Stimulated activated CD8-positive, alpha-beta memory T cell treated with anti-CD3 and anti-CD28 coated beads, Interleukin-4, amount 100 ng/mL, for 1 hour (primary cell): ENCODE measurements around the gene ERICH4.
"Not testable (repeated sequence)": the region's sequence is repeated elsewhere in the genome, so short reads cannot be mapped to it uniquely, and the experiment has no call there.

Source experiments
- DNase-seq, 2 donors: peaks; one replicate each; pipeline ENCODE4 v3.0.0-alpha.2; 2020; ENCODE audit warnings: low read depth in 2 of 2, low spot score in 1 of 2

ERICH4 gene

DNA sequence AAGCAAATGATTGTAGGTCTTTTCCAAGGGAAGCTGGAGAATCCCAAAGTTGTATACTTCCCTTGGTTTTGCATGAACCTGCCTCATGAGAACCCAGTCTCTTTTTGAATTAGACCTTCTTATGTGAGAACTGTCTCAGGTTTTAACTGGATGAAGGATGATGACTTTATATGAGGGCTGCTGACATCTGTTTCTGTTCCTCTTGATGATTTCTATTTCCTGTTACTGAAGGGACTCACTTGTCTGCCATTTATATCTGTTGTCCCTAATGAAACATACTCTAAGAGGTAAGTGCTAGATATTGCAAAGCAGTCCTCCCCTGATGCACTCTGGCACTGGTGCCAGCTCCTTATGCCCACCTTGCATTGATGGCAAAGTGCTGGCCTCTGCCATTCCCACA is 33.6 kb downstream of the ERICH4 start:
- no peak for DNase-seq

DNA sequence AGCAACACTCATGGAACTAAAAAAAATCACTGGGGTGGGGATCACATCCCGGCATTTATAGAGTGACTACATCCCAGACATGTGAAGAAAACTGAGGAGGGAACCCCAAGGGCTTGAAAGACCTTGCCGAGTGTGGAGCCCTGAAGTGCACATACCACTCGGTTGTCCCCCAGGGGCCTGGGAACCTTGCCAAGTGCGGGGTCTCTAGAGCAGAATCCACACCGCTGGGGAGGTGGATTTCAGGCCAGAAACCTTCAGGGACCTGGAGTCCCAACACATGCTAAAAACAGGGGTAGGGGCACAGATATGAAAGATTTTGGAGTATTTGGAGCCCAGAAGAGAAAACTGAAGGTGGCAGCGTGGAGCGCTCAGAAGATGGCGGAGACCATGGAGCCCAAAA is 35.2 kb downstream of the ERICH4 start:
- no peak for DNase-seq

DNA sequence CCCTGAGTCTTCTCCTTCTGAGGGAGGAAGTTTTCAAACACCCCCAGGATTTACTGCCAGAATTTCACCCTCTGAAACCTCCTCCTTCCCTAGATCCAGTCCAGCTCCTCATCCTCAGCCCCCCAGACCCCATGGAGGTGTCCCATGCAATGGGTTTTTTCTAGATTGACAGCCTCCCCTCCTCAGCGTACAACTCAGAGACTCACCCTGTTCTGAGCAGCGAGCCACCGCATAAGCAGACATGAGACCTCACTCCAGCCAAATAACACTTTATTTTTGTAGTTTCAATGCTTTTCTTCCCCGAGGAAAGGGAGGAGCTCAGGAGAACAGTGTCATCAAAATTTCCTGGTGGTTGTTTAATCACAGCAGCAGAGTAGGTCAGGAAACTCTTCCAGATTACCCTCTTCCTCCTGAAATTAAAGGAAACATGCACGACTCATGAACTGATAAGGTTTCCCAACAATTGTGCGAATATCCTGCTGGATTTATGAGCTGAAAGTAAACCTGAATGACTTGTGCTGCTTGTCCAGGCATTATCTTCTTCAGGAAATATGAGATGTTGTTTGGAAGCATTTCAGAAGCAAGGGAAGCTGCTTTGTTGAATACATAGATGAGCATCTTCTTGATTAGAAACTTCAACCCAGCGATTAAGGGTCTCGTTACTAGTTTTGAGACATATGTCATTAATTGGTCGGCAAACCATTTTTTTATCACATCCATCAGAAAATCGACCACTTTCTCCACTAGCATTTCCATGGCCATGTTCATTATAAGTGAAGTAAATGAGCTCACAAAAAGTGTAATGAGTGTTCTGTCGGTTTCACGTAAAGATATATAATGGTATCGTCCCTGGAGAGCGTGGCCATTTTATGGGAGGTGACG is 36.2 kb downstream of the ERICH4 start:
- DNase-seq, result no peak

DNA sequence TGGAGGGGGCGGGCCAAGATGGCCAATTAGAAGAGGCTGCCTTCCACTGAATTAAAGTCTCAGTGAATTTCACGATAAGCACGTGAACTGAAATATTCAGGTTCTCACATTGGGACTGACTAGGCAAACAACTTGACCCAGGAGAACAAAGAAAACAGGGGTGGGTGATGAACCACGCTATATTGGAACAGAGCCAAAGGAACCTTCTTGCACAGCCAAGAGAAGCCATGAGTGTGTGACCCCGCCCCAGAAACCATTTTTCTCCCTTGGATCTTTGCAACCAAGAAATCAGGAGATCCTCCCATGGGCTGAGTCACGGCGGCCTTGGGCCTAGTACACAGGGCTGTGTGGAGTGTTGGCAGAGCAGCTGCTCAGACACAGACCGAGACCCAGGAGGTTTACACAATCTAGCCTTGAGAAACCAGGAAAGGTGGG is 36.8 kb downstream of the ERICH4 start:
- no peak for DNase-seq

DNA sequence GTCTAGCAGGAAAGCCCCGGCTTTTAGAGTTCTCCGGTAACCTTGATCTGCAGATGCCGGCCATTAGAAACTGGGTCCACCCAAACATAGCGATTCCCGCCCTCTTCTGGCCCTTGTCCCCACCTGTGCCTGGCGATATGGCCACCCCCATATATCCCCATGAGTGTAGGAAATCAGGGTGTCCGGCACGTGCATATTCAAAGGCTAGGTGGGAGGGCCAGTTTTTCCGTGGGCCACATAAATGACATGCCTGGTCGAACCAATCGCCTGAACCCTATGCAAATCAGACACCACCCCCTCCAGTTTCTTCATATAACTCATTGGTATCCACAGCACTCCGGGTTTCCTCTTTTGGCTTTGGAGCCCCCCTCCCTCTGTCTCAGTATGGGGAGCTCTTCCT is 37.4 kb downstream of the ERICH4 start:
- no peak for DNase-seq

DNA sequence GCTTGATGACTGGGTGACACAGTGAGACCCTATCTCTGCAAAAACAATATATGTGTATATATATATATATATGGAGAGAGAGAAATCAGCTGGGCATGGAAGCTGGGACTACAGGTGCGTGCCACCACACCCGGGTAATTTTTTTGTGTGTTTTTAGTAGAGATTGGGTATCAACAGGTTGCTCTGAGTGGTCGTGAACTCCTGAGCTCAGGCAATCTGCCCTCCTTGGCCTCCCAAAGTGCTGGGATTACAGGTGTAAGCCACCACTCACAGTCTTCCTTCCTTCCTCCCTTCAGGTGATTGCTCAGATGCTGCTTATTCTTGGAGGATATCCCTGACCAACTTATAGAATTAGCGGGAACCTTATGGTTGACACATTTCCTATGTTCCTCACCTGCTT is 41.9 kb downstream of the ERICH4 start:
- DNase-seq, result no peak

DNA sequence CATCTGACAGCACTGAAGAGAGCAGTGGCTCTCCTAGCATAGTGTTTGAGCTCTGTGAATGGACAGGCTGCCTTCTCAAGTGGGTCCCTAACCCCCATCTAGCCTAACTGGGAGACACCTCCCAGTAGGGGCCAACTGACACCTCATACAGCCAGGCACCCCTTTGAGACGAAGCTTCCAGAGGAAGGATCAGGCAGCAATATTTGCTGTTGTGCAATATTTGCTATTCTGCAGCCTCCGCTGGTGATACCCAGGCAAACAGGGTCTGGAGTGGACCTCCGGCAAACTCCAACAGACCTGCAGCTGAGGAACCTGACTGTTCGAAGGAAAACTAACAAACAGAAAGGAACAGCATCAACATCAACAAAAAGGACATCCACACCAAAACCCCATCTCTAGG is 44.0 kb downstream of the ERICH4 start:
- DNase-seq, result not testable (repeated sequence)

DNA sequence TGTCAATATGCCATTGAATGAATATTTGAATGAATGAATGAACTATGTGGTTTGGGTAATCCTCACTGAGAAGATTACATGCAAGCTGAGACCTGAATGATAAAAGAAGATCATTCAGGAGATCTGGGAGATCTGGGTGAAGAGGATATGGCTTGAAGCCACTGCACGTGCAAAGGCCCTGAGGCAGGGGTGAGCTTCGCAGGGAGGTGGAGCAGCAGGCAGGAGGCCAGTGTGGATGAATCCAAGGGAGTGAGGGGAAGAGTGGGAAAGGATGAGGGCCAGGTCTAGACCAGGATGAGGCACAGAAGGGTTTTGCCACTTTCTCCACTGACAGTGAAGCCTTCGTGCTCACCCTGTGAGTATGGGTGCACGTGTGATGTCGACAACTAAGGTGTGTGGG is 49.9 kb downstream of the ERICH4 start:
- no peak for DNase-seq
